K562 (cell line): ENCODE measurements around the gene MAPKAPK2. TPM values are rescaled to one million over a fixed set of nuclear protein-coding genes. Genes with fewer than 3 reads are reported as not detected.

Experiments
- E2F6 ChIP-seq, 2 experiments: IDR thresholded peaks; 2 replicates each; pipeline ENCODE4 v1.6.1; 2011; ENCODE audit warnings: borderline replicate concordance in 1 of 2, control low read depth in 1 of 2, low read depth in 1 of 2, low read length in 1 of 2, mild to moderate bottlenecking in 1 of 2, mixed read lengths in 1 of 2, moderate library complexity in 1 of 2; ENCODE audit not compliant: insufficient read depth in 1 of 2, insufficient read length in 1 of 2, poor library complexity in 1 of 2, severe bottlenecking in 1 of 2; ENCODE audit errors: extremely low read depth in 1 of 2
- MGA ChIP-seq: fragments of 450-650 bp; IDR thresholded peaks from 2 replicates; pipeline ENCODE4 v1.6.1; 2016; ENCODE audit warnings: mild to moderate bottlenecking, moderate library complexity
- TCF3 ChIP-seq: sonication (generic); formaldehyde crosslinking; IDR thresholded peaks from 2 replicates; pipeline ENCODE4 v1.4.0; 2020; ENCODE audit warnings: mild to moderate bottlenecking, missing genetic modification reagents
- polyA plus RNA-seq, 8 experiments: library from polyadenylated mRNA; depleted of rRNA in 4 of 8; stranded (reverse) in 5 of 8; unstranded in 3 of 8; fragments of >200 nt; fragmentation: Nextera tagmentation in 2 of 8; fragmentation: Illumina TruSeq in 1 of 8; extraction: Ambion mirVana in 2 of 8; extraction: Trizol in 1 of 8; gene quantifications; 2 replicates each; pipeline versions ENCODE4 v1.2.1 to v1.2.3, GENCODE V29; 2011 to 2014; ENCODE audit warnings: inconsistent platforms in 1 of 8, missing spikeins in 1 of 8
- total RNA-seq, 7 experiments: library from RNA; depleted of rRNA in 6 of 7; stranded (reverse); fragments of >200 nt in 6 of 7; fragmentation: Illumina TruSeq in 2 of 7; extraction: Trizol in 2 of 7; gene quantifications; 2 replicates each; pipeline versions ENCODE4 v1.2.1 to v1.2.3, GENCODE V29; 2011 to 2021; ENCODE audit warnings: low replicate concordance in 1 of 7

MAPKAPK2 gene
- total and polyA plus RNA-seq, 9 of the 15 experiments (the other 6 are each of a cell fraction or from before 2014, with no cell fraction given), result 0.63 to 94.2 (median 52.1) TPM

- peak; percentile 86 for TF ChIP-seq MGA
- TF ChIP-seq E2F6 (IDR thresholded peaks at IDR 0.05; ENCODE audit: borderline replicate concordance in 1 of 2, extremely low read depth in 1 of 2, insufficient read depth in 1 of 2, insufficient read length in 1 of 2, low read depth in 1 of 2, low read length in 1 of 2, poor library complexity in 1 of 2, severe bottlenecking in 1 of 2), result peak in 1 of 2 experiments; percentile 13
- peak; percentile 45 for TF ChIP-seq TCF3 (CRISPR knock-in tag)
Observed at GRCh38 chr1:206676499-206676898, 8.2 kb upstream of the MAPKAPK2 start (continued).
